CD4-positive, alpha-beta T cell treated with Interleukin-4 for 1 hour (primary cell): ENCODE data around the gene ARX.
A peak's percentile ranks its signal among the peaks of the same experiment; 100 is the strongest.

Source experiments
- DNase-seq, 2 donors: peaks; one replicate each; pipeline ENCODE4 v3.0.0-alpha.2; 2020 to 2022

ARX gene

GRCh38 chrX:25015486-25016360, at the start of gene ARX:
TSS of gene ARX (minus strand) at chrX:25015965. CDS start at chrX:25015737, 228 bp downstream.
- DNase-seq: peak in 1 of 2 donors; percentile 25

- no peak for DNase-seq
Measured at GRCh38 chrX:25059273-25059672, 43.5 kb upstream of the ARX start.

GRCh38 chrX:25052798-25053534, 37.2 kb upstream of the ARX start:
- DNase-seq: no peak

GRCh38 chrX:25049971-25050370, 34.2 kb upstream of the ARX start:
- no peak for DNase-seq

GRCh38 chrX:25049357-25049756, 33.6 kb upstream of the ARX start:
- DNase-seq: peak in 1 of 2 donors; percentile 30

GRCh38 chrX:25048178-25048577, 32.4 kb upstream of the ARX start:
- no peak for DNase-seq

GRCh38 chrX:25043192-25043591, 27.4 kb upstream of the ARX start:
- no peak for DNase-seq

- no peak for DNase-seq
Measured at GRCh38 chrX:25039036-25039435, 23.3 kb upstream of the ARX start.

GRCh38 chrX:25034889-25035288, 19.1 kb upstream of the ARX start:
- no peak for DNase-seq

- DNase-seq: no peak
Measured at GRCh38 chrX:25029288-25029825, 13.6 kb upstream of the ARX start.

GRCh38 chrX:25028726-25029125, 13.0 kb upstream of the ARX start:
- DNase-seq: no peak

GRCh38 chrX:25026576-25026975, 10.8 kb upstream of the ARX start:
- DNase-seq: no peak

- DNase-seq: no peak
Measured at GRCh38 chrX:25025615-25026014, 9.8 kb upstream of the ARX start.

- no peak for DNase-seq
Measured at GRCh38 chrX:25023908-25024307, 8.1 kb upstream of the ARX start.

GRCh38 chrX:25022499-25023325, 6.9 kb upstream of the ARX start:
- no peak for DNase-seq

GRCh38 chrX:25020905-25021449, 5.2 kb upstream of the ARX start:
- DNase-seq: peak in 1 of 2 donors; percentile 27

- DNase-seq: no peak
Measured at GRCh38 chrX:25020391-25020904, 4.7 kb upstream of the ARX start.

GRCh38 chrX:25019707-25020390, 4.1 kb upstream of the ARX start:
- DNase-seq: no peak

- DNase-seq: no peak
Measured at GRCh38 chrX:25018682-25019081, 2.9 kb upstream of the ARX start.

GRCh38 chrX:25017667-25018247, 2.0 kb upstream of the ARX start:
- no peak for DNase-seq

- DNase-seq: no peak
Measured at GRCh38 chrX:25016938-25017598, 1.3 kb upstream of the ARX start.
